Left ventricle myocardium inferior (tissue), 1 donor: ENCODE data around the gene SURF1. TPM values are rescaled to one million over a fixed set of nuclear protein-coding genes. Genes with fewer than 3 reads are reported as not detected.

Experiments
- DNase-seq: peaks from one replicate; pipeline ENCODE4 v3.0.0-alpha.2; 2020
- H3K27ac ChIP-seq: fragments of 200-600 bp; replicated peaks from 2 replicates; pipeline ENCODE4 v1.8.0; 2021
- H3K27me3 ChIP-seq: fragments of 200-600 bp; 2 replicates; pipeline ENCODE4 v1.8.0; 2021; ENCODE audit warnings: low read depth
- H3K36me3 ChIP-seq: fragments of 200-600 bp; 2 replicates; pipeline ENCODE4 v1.8.0; 2021
- H3K4me1 ChIP-seq: fragments of 200-600 bp; 2 replicates; pipeline ENCODE4 v1.8.0; 2021
- H3K4me3 ChIP-seq: fragments of 200-600 bp; 2 replicates; pipeline ENCODE4 v1.8.0; 2021; ENCODE audit warnings: mild to moderate bottlenecking, moderate library complexity
- H3K9me3 ChIP-seq: fragments of 200-600 bp; replicated peaks from 2 replicates; pipeline ENCODE4 v1.8.0; 2021
- intact Hi-C: fragments of 100-400 bp; cut with micrococcal nuclease; formaldehyde crosslinking; loops from one replicate; pipeline ENCODE4 v1.11.0; 2022
- total RNA-seq: library from RNA; stranded (reverse); fragmentation: NEBNext Ultra II Directional; extraction: Animal tissue kit (Norgen Biotek cat#: 25700); gene quantifications from one replicate; pipeline ENCODE4 v1.2.1, GENCODE V29; 2021
- TF ChIP-seq, protein P1 (sequence below): fragments of 200-600 bp; IDR thresholded peaks from 2 replicates; pipeline ENCODE4 v1.8.0; 2021; ENCODE audit warnings: antibody characterized with exemption, mild to moderate bottlenecking, borderline replicate concordance
- donor health status: DM: no; HTN: yes; CAD: no; lungs with severe emphysema.

The SURF1 gene
- total RNA-seq, 1 donor from 2014 or later: 60.7 TPM

DNA sequence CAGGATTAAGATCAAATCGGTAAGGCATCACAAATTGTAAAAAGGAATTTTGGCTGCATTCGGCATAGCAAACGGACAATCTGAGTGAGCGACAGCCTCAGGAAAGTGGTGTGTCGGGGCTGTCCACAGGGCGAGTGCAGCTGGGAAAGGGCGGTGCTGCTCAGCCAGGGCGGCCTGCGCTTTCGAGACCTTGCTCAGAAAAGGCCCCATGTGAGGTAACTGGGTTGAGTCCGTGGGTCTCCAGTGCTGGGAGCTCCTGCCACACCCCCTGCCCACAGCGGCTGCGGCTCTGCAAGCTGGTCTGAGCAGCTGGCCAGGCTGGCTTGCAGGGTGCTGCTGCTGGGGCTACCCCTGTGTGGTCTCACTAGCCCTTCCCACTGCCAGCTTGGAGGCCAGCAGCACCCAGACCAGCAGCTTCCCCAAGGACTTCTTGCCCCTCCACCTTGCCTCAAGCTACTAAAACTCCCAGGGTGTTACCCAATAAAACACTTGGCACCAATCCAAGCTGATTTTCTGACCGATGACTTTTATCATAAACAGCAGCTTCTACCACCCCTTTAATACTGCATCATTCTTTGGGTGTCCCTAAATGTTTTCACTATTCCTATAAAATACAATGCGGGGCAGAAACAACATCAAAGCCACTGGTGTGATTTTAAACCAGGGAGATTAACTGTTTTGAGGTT is 6.2 kb upstream of the SURF1 start:
- intact Hi-C loops: no loop called here
- DNase-seq: no peak
- Histone ChIP-seq H3K9me3 (no peaks in the 10 kb centered on the region), H3K36me3 (peaks cover 75% of the 10 kb centered on the region), H3K4me3 (no peak overlapping the region), H3K4me1 (peaks cover 23% of the 10 kb centered on the region), H3K27me3 (no peaks in the 10 kb centered on the region), H3K27ac (no peak overlapping the region)
- TF ChIP-seq, protein P1, sequence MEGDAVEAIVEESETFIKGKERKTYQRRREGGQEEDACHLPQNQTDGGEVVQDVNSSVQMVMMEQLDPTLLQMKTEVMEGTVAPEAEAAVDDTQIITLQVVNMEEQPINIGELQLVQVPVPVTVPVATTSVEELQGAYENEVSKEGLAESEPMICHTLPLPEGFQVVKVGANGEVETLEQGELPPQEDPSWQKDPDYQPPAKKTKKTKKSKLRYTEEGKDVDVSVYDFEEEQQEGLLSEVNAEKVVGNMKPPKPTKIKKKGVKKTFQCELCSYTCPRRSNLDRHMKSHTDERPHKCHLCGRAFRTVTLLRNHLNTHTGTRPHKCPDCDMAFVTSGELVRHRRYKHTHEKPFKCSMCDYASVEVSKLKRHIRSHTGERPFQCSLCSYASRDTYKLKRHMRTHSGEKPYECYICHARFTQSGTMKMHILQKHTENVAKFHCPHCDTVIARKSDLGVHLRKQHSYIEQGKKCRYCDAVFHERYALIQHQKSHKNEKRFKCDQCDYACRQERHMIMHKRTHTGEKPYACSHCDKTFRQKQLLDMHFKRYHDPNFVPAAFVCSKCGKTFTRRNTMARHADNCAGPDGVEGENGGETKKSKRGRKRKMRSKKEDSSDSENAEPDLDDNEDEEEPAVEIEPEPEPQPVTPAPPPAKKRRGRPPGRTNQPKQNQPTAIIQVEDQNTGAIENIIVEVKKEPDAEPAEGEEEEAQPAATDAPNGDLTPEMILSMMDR: no peak

DNA sequence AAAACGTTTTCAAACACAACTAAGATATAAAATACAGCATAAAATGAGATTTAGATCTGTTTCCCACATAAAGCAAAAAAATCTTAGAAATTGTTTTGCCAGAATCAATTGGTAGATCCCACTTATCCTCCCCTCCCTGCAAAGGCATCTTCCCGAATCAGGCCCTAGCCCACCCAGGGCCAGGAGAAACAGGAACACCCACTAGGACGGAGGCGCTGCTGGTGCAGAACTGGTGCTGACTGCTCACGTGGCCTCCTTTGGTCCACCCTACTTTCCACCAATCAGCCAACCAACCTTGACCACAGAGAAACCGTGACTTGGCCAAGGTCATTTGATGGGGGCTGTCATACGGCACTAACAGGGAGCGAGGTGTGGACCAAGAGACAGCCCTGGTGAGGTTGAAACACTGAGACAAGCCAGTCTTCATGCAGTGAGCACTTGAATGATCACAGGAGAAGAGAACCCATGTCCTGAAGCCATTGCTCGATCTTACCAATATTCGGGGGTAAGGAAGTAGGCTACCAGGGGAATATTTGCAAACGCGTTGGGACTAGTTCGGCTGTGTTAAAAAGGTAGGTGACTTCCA is 5.3 kb upstream of the SURF1 start:
- peaks cover 28% of the 10 kb centered on the region for H3K4me1 ChIP-seq
- DNase-seq: no peak
- H3K27ac ChIP-seq: no peak overlapping the region
- H3K9me3 ChIP-seq: no peaks in the 10 kb centered on the region
- no peaks in the 10 kb centered on the region for H3K27me3 ChIP-seq
- TF ChIP-seq, protein P1: no peak
- peaks cover 66% of the 10 kb centered on the region for H3K36me3 ChIP-seq
- no peak overlapping the region for H3K4me3 ChIP-seq
- intact Hi-C loops: no loop called here

DNA sequence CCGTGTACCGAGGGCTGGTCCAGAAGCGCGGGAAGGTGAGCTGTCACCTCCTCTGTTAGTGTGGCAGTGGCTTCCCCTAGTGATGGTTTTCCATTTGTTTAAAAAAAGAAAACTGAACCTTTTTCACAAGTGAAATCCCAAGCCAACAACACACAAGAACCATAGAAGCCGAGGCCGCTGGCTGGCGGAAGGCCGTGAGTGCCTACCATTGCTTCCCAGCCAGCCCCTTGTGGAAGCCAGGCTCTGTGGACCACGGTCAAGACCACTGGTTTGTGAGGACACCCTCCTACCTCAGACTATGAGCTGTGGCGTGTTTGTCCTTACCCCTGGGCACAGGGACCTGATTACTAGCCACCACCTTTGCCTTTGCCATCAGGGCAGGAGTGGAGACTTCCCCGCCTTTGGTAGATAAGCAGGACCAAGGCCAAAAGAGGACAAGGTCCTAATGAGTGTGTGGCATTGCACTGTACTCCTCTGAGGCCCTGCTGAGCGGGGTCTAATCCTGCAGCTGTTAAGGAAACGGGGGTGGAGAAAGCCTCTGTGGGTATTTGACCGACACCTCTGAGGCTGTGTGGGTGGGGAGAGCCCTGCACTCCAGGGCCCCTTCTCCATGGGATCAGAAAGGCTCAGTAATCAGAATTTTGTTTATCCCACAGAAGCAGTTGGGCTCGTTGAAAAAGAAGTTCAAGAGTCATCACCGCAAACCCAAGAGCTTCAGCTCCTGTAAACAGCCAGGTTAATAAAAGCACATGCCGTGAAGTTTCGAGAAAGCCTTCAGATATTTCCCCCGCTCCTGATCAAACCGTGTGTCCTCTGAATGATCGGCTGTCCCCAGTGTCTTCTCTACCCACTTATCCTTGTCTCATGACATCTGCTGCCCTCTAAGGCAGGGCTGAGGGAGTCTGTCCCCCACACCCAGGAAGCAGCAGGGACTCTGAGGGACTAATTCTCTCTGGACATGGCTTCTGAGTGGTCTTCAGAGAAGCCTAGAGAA is 4.4 kb upstream of the SURF1 start:
- Histone ChIP-seq H3K9me3 (no peaks in the 10 kb centered on the region), H3K27me3 (no peaks in the 10 kb centered on the region), H3K27ac (no peak overlapping the region), H3K4me3 (no peak overlapping the region), H3K36me3 (peaks cover 57% of the 10 kb centered on the region), H3K4me1 (peaks cover 35% of the 10 kb centered on the region)
- intact Hi-C loops: no loop called here
- TF ChIP-seq, protein P1: no peak
- DNase-seq: no peak

DNA sequence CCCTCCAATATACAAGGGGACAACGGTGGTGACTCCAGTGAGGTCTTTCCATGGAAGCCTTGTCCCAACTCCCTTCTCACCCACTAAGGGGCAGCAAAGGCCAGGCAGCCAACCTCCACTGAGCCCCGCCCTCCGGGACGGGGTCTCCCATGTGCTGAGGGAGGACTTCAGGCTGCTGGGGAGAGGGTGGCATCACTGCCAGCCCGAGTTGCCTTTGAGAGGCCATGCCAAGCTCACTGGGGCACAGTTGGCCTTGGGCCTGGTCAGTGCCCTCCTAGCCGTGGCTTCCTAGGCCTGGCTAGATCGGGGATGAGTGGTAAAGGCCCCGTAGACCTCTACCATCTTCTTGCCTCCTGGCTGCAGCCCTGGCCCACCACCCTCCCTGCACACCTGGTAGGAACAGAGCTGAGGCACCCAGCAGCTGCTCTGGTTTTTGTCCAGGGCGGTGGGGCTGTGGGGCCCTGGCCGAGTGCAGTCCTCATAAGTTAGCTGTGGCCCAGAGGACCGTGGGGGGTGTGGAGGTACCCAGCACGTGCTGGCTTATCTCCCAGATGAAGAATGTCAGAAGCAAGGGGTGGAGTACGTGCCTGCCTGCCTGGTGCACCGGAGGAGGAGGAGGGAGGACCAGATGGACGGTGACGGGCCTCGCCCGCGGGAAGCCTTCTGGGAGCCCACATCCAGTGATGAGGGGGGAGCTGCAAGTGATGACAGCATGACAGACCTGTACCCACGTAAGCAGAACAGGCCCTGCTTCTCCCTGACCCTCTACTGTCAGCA is 3.3 kb upstream of the SURF1 start:
- H3K27ac ChIP-seq: no peak overlapping the region
- TF ChIP-seq, protein P1: peak; percentile 36
- H3K4me3 ChIP-seq: no peak overlapping the region

DNA sequence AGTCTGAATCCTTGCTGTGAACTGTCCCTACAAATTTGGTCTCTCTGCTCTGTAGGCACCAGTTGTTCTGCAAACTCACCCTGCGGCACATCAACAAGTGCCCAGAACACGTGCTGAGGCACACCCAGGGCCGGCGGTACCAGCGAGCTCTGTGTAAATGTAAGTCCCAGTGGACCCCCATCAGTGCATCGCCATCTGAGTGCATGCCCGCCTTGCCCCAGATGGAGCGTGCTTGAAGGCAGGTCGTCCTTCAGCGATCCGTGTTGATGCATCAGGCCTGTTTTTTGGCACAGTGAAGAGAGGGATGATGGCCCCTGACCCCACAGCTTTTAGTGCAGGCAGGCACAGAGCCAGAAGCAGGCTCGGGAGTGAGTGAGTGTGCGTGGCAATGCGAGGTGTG is 1.4 kb upstream of the SURF1 start:
- TF ChIP-seq, protein P1: no peak
- Histone ChIP-seq H3K27ac (no peak overlapping the region), H3K4me1 (peaks cover 49% of the 10 kb centered on the region), H3K9me3 (no peaks in the 10 kb centered on the region), H3K36me3 (peaks cover 44% of the 10 kb centered on the region), H3K27me3 (no peaks in the 10 kb centered on the region), H3K4me3 (peak overlapping the region; percentile 91)
- intact Hi-C loops: no loop called here
- no peak for DNase-seq

More for the DNA sequence above, 3.3 kb upstream of the SURF1 start:
- H3K36me3 ChIP-seq: peaks cover 46% of the 10 kb centered on the region
- no peaks in the 10 kb centered on the region for H3K27me3 ChIP-seq
- H3K4me1 ChIP-seq: peaks cover 46% of the 10 kb centered on the region
- no peaks in the 10 kb centered on the region for H3K9me3 ChIP-seq
- no peak for DNase-seq
- intact Hi-C loops: no loop called here
